GM18505 (cell line): ENCODE measurements around the gene PHPT1.
"Not testable (repeated sequence)": the region's sequence is repeated elsewhere in the genome, so short reads cannot be mapped to it uniquely, and the experiment has no call there.

Experiments
- ATAC-seq: cut with Tn5 transposase; IDR thresholded peaks from one replicate; pipeline ENCODE4 v1.9.1; 2021; ENCODE audit not compliant: unreplicated experiment
- POLR2A ChIP-seq: IDR thresholded peaks from 4 replicates; pipeline ENCODE4 v1.6.1; 2011; ENCODE audit warnings: borderline replicate concordance; ENCODE audit not compliant: insufficient read depth, insufficient read length; ENCODE audit errors: extremely low read depth

PHPT1 gene

GRCh38 chr9:136849038-136849959, at the start of gene PHPT1:
PHPT1 (plus strand) TSS chr9:136849409; CDS start chr9:136849431, 22 bp downstream.
- ATAC-seq, result peak; percentile 68
- TF ChIP-seq POLR2A, result peak; percentile 95

- no peak for ATAC-seq
- no peak for TF ChIP-seq POLR2A
Measured at GRCh38 chr9:136799854-136800657, 49.2 kb upstream of the PHPT1 start.

- no peak for TF ChIP-seq POLR2A
- no peak for ATAC-seq
Measured at GRCh38 chr9:136802321-136802720, 46.9 kb upstream of the PHPT1 start.

- ATAC-seq, result not testable (repeated sequence)
Measured at GRCh38 chr9:136803009-136803550, 46.1 kb upstream of the PHPT1 start.

GRCh38 chr9:136803551-136804508, 45.4 kb upstream of the PHPT1 start:
- no peak for TF ChIP-seq POLR2A
- no peak for ATAC-seq

GRCh38 chr9:136804509-136805206, 44.6 kb upstream of the PHPT1 start:
- TF ChIP-seq POLR2A, result no peak
- no peak for ATAC-seq

GRCh38 chr9:136805207-136805740, 43.9 kb upstream of the PHPT1 start:
- no peak for ATAC-seq
- no peak for TF ChIP-seq POLR2A

- TF ChIP-seq POLR2A, result no peak
- ATAC-seq, result no peak
Measured at GRCh38 chr9:136806067-136806466, 43.1 kb upstream of the PHPT1 start.

GRCh38 chr9:136806631-136807201, 42.5 kb upstream of the PHPT1 start:
- ATAC-seq, result no peak
- no peak for TF ChIP-seq POLR2A

GRCh38 chr9:136807281-136808074, 41.7 kb upstream of the PHPT1 start, which contains the start of gene RABL6:
RABL6 (plus strand) TSS chr9:136807948; CDS start chr9:136808197, 249 bp downstream.
- ATAC-seq, result peak; percentile 58
- peak; percentile 89 for TF ChIP-seq POLR2A
